GM19043 (cell line): ENCODE results near the gene P2RX4.
"Not testable (repeated sequence)": the region's sequence is repeated elsewhere in the genome, so short reads cannot be mapped to it uniquely, and the experiment has no call there.

ENCODE experiments used
- ATAC-seq: cut with Tn5 transposase; IDR thresholded peaks from one replicate; pipeline ENCODE4 v1.9.1; 2021; ENCODE audit warnings: low read depth; ENCODE audit not compliant: unreplicated experiment

P2RX4 gene

DNA sequence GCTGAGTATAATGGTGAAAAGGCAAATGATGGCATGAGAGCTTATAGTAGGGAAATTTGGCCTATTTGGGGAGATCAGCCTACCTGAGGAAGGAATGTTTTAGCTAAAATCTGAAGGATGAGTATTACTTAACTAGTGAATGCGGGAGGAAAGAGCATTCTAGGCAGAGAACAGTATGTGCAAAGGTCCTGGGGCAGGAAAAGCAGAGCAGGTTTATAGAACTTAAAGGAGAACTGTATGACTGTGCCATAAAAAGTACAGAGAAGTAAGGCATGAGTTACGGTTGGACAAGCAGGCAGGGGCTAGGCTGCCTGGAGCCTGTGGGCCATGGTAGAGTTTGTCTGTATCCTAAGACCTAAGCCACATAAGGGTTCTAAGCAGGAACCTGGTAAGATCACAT lies 21.7 kb upstream of the P2RX4 start:
- ATAC-seq = no peak

DNA sequence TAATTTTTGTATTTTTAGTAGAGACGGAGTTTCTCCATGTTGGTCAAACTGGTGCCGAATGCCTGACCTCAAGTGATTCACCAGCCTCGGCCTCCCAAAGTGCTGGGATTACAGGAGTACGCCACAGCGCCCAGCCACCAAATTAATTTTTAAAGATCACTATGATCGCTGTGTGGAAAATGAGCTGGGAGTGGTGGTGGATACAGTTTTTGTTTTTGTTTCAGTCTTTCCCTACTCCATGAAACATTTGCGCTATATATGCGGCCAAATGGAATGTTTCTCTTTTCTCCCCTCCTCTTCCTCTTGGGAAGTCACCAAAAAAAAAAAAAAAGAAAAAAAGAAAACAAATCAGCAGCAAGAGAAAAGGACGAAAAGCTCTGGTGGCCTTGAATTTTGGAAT lies 20.8 kb upstream of the P2RX4 start:
- ATAC-seq = no peak

GRCh38 chr12:121189619-121190155 lies 20.2 kb upstream of the P2RX4 start:
- no peak for ATAC-seq

GRCh38 chr12:121190523-121191031 lies 19.4 kb upstream of the P2RX4 start:
- ATAC-seq = no peak

GRCh38 chr12:121191151-121191550 lies 18.8 kb upstream of the P2RX4 start:
- no peak for ATAC-seq

DNA sequence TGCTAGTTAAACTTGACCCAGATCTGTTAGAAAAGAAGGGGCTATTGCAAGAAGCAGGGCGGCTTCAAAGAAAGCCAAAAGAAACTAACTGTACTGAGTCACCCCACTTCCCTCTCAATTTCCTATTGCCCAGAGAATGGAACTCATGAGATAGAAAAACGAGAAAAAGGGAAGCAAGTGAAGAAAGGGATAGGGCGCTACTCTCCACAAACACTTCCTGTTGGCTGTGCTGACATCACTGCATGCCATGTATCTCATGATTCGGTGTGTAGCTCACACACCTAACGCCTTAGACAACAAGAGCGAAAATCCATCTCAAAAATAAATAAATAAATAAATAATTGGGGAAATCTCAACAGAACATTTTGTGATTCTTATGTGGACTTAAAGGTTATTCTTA lies 13.0 kb upstream of the P2RX4 start:
- ATAC-seq = no peak

GRCh38 chr12:121198949-121199348 lies 11.0 kb upstream of the P2RX4 start:
- no peak for ATAC-seq

GRCh38 chr12:121201140-121201539 lies 8.8 kb upstream of the P2RX4 start:
- ATAC-seq = not testable (repeated sequence)

DNA sequence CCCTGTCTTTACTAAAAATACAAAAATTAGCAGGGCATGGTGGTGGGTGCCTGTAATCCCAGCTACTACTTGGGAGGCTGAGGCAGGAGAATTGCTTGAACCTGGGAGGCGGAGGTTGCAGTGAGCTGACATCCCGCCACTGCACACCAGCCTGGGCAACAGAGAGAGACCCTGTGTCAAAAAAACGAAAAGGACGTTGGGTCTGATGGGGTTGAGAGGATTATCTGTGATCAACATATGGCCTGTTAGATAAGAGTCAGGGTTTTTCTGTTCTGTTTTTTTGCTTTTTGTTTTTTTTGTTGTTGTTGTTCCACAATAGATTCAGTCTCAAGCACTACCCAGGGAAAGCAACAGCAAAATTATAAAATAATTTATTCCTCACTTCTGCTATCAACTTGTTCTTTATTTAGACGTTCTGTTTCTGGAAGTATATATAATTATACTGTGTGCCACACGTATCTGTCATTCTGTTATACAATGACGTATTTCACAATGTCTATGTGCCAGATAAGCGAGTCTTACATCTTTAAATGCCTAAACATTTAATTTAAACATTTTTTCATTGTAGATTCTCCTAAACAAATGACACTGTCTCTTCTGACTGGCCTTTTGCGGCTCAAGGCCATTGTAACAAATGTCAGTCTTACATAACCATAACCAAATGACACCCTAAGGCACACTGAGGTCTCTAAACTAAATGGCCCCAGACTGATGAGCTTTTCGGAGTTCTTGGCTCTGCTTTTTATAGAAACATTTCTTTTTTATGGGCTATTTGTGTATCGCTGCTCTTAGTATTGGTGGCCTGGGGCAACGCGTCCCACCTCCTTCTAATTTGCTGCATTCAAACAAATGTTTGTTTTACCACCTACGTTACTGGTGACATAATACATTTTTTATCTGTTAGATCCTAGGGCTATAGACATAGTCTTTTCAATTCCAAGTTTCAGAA lies 7.2 kb upstream of the P2RX4 start:
- ATAC-seq = no peak

GRCh38 chr12:121203482-121203881 lies 6.4 kb upstream of the P2RX4 start:
- no peak for ATAC-seq

GRCh38 chr12:121205491-121205890 lies 4.4 kb upstream of the P2RX4 start:
- no peak for ATAC-seq

GRCh38 chr12:121208571-121208970 lies 1.4 kb upstream of the P2RX4 start:
- ATAC-seq = not testable (repeated sequence)

DNA sequence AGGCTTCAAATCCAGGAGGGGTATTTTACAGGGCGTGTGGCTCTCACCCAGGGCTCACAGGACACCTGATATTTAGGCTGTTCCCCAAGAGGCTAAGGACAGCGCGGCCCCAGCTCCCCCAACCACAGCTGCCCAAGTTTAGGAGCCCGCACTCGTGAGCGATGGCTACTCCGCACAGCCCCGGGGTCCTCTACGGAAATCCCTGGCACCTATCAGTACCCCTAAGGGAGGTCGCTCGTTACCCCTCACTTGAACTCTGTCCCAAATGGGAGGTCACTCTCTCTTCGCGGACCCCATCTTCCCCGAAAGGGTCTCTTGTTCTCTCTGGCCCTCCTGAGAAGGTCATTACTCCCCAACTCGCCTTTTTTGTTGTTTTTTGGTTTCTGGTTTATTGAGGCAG lies 708 bp upstream of the P2RX4 start:
- ATAC-seq = no peak

DNA sequence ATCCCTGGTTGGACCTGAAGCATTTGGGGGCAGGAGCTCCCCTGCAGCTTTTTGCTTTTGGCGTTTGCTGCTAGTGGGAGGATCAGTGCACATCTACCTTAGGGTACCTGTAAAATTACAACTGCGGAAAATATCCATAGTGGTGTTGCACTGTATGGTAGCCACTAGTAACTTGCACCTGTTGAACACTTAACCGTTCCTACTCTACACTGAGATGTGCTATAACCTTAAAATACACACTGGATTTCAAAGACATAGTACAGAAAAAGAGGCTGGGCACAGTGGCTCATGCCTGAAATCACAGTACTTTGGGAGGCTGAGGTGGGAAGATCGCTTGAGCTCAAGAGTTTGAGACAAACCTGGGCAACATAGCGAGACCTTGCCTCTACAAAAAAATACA lies 2.9 kb downstream of the P2RX4 start:
- no peak for ATAC-seq

DNA sequence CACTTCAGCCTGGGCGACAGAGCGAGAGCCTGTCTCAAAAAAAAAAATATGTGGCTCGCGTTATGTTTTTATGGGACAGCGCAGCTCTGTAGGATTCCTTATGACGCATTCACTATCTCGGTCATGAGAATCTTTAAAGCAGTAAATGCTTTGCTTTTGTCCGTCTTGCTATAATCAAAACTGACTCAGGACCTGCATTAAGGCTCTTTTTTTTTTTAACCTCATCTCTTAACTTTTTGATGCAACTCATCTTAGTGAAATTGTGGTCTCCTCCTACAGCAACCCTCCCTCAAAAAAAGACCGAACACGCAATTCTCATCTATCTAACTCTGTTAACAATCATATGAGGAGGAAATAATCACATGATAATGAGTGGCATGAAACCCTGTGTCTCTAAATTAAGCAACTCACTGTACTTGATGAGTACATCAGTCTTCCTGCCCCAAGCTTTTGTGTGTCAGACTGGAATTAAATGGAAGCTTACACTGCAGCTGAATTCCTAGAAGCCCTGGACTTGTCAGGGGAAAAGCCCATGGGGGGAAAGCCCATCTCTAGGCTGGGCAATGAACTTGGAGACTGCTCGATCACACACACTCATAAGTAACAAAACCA lies 4.3 kb downstream of the P2RX4 start:
- no peak for ATAC-seq

GRCh38 chr12:121214855-121215745 lies 5.2 kb downstream of the P2RX4 start:
- ATAC-seq = no peak

GRCh38 chr12:121216102-121216501 lies 6.2 kb downstream of the P2RX4 start:
- no peak for ATAC-seq

DNA sequence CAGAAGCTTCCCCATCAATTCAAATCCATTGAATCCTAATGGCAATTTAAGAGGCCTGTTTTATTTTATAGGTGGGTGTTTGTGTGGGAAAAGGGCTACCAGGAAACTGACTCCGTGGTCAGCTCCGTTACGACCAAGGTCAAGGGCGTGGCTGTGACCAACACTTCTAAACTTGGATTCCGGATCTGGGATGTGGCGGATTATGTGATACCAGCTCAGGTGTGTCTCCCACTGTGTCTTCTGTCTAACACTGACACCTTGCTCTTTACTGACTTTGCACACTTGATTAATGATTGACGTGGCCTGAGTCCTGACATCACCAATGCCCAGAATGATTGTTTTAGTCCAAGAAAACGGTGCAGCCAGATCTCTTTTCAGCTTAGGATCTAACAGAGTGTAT lies 7.1 kb downstream of the P2RX4 start:
- no peak for ATAC-seq

DNA sequence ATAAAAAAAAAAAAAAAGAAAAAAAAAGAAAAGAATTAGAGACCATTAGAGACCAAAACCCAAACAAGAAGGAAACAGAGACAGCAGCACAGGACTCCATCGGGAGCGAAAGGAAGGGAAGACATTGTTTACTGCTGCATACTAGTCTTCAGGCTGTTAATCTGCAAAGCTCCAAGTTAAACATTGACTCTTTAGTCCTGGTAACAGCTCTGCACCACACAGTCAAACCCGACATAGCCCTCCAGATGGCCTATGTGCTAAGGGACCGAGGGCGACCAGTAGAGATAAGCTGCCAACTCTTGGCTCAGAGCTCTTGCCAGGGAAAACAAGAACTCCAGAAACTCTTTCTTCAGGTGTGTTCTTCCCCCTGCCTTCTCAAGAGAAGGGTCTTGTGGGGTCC lies 7.8 kb downstream of the P2RX4 start:
- no peak for ATAC-seq

DNA sequence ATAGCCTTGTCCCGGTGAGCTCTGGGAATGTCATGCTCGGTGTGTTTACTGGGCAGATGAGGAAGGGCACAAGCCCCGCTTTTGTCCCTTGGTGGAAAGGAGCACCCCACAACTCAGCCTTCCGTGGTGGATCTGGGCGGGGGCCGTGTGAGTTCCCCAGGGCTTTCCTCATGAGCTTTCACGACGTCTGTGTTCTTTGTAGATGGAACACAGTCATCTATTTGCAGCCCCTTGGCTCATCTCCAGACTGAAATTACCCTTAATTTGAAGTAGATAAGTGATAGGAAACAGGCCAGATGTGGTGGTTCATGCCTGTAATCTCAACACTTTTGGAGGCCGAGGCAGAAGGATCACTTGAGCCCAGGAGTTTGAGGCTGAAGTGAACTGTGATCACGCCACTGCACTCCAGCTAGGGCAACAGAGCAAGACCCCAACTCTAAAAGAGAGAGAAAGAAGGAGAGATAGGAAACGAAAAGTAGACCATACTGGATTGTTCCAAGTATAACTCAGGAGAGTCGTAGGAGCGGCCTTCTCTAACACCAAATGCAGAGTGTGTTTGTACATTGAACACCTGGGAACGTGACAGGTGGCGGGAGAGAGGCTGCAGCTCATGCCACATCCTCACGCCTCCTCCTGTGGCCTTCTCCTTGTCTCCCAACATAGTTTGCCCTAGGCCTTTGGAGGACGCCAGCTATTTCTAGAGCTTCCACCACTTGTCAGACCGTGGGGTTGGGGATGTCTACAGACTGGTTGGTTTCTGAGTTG lies 8.8 kb downstream of the P2RX4 start:
- ATAC-seq = no peak
